K562 (cell line): Measurements from ENCODE around the gene NEUROG1. TPM values are rescaled to one million over a fixed set of nuclear protein-coding genes. Genes with fewer than 3 reads are reported as not detected.

Experiments used
- ATAC-seq: fragments of 200-7000 bp; cut with Tn5 transposase; 3 replicates; pipeline ENCODE4 v1.9.1; 2020; ENCODE audit warnings: moderate library complexity
- BruUV-seq: library from RNA; stranded (reverse); fragments of 400-500 nt; replicated peaks from 2 replicates; lab custom pipeline; 2021; lab: Mats Ljungman, UMichigan
- CTCF ChIA-PET: fragments of 300-600 bp; formaldehyde crosslinking; extraction: SDS; loops from one replicate; lab custom pipeline; 2021; ENCODE audit warnings: low intra/inter-chr PET ratio; lab: Yijun Ruan, JAX
- POLR2A ChIA-PET: fragments of 300-600, 350-650 bp; sonication (Branson Sonifier 250); formaldehyde crosslinking; extraction: SDS; loops from one replicate; lab custom pipeline; 2021; ENCODE audit warnings: antibody characterized with exemption, inconsistent platforms; lab: Yijun Ruan, JAX
- DNase-seq, 4 experiments: peaks; one replicate each; pipeline versions ENCODE4 v3.0.0 to v3.0.0-alpha.2; 2011 to 2018; ENCODE audit warnings: low spot score in 3 of 4, mixed read lengths in 3 of 4; ENCODE audit errors: extremely low read depth in 1 of 4
- FAIRE-seq: peaks from 2 replicates; lab custom pipeline; 2011; peaks lifted over from hg19 to GRCh38; lab: Jason Lieb, UNC
- H2AFZ ChIP-seq: 2 replicates; pipeline ENCODE4 v1.6.0; 2011; ENCODE audit warnings: low read depth, low read length, control low read depth, inconsistent platforms
- H3K27ac ChIP-seq: fragments of 200-600 bp; 3 replicates; pipeline ENCODE4 v1.8.0; 2011; ENCODE audit warnings: low read depth, mild to moderate bottlenecking, control low read depth, inconsistent platforms, low read length, moderate library complexity, mixed read lengths; ENCODE audit errors: extremely low read depth
- H3K27me3 ChIP-seq, 2 experiments: fragments of 300-600 bp in 1 of 2; 2 replicates in 1 of 2; 3 replicates in 1 of 2; pipeline versions ENCODE4 v1.6.0 to v1.8.0; 2011; ENCODE audit warnings: inconsistent platforms in 2 of 2, low read length in 2 of 2, mild to moderate bottlenecking in 1 of 2, mixed read lengths in 1 of 2, moderate library complexity in 1 of 2; ENCODE audit not compliant: control insufficient read depth in 2 of 2, insufficient read depth in 2 of 2
- H3K36me3 ChIP-seq: fragments of 300-600 bp; 3 replicates; pipeline ENCODE4 v1.8.0; 2011; ENCODE audit warnings: mild to moderate bottlenecking, low read length, inconsistent platforms; ENCODE audit not compliant: control insufficient read depth, insufficient read depth
- H3K4me1 ChIP-seq, 2 experiments: fragments of 200-600 bp in 1 of 2; replicated peaks in 1 of 2; 2 replicates in 1 of 2; 3 replicates in 1 of 2; pipeline versions ENCODE4 v1.5.1 to v1.8.0; 2011; ENCODE audit warnings: inconsistent platforms in 2 of 2, low read length in 2 of 2, mild to moderate bottlenecking in 1 of 2, mixed read lengths in 1 of 2, moderate library complexity in 1 of 2; ENCODE audit not compliant: control insufficient read depth in 2 of 2, insufficient read depth in 2 of 2
- H3K4me2 ChIP-seq: 2 replicates; pipeline ENCODE4 v1.6.1; 2011; ENCODE audit warnings: low read length, control low read depth, inconsistent platforms, mixed read lengths; ENCODE audit not compliant: insufficient read depth
- H3K4me3 ChIP-seq: fragments of 200-600 bp; sonication (generic), shearing (Covaris generic); 2 replicates; pipeline ENCODE4 v1.5.1; 2016; ENCODE audit warnings: control low read depth, inconsistent platforms
- H3K79me2 ChIP-seq: fragments of 200-600 bp; 3 replicates; pipeline ENCODE4 v1.8.0; 2011; ENCODE audit warnings: low read length, inconsistent platforms; ENCODE audit not compliant: control insufficient read depth, insufficient read depth
- H3K9ac ChIP-seq, 2 experiments: 2 replicates each; pipeline versions ENCODE4 v1.6.0 to v1.6.1; 2011; ENCODE audit warnings: low read depth in 2 of 2, low read length in 2 of 2, control low read depth in 1 of 2, inconsistent platforms in 1 of 2, mild to moderate bottlenecking in 1 of 2, mixed read lengths in 1 of 2; ENCODE audit not compliant: insufficient read depth in 1 of 2
- H3K9me1 ChIP-seq: one replicate; pipeline ENCODE4 v1.6.0; 2011; ENCODE audit warnings: inconsistent platforms, mild to moderate bottlenecking, low read length, moderate library complexity; ENCODE audit not compliant: control insufficient read depth, insufficient read depth
- H3K9me3 ChIP-seq: replicated peaks from 2 replicates; pipeline ENCODE4 v1.5.1; 2011; ENCODE audit warnings: low read depth, low read length, inconsistent platforms; ENCODE audit not compliant: control insufficient read depth, insufficient read depth
- H4K20me1 ChIP-seq: replicated peaks from 2 replicates; pipeline ENCODE4 v1.6.1; 2011; ENCODE audit warnings: low read length, inconsistent platforms, mixed read lengths; ENCODE audit not compliant: control insufficient read depth, insufficient read depth
- ARID1B ChIP-seq: fragments of 450-650 bp; IDR thresholded peaks from 2 replicates; pipeline ENCODE4 v1.6.1; 2016; ENCODE audit warnings: antibody characterized with exemption, mild to moderate bottlenecking, inconsistent platforms
- ARID2 ChIP-seq: fragments of 450-650 bp; IDR thresholded peaks from 2 replicates; pipeline ENCODE4 v1.6.1; 2017; ENCODE audit warnings: antibody characterized with exemption, mild to moderate bottlenecking
- BRCA1 ChIP-seq, 2 experiments: fragments of 450-650 bp in 1 of 2; sonication (generic) in 1 of 2; formaldehyde crosslinking in 1 of 2; IDR thresholded peaks; 2 replicates each; pipeline versions ENCODE4 v1.5.0 to v1.6.1; 2017 to 2020; ENCODE audit warnings: mild to moderate bottlenecking in 1 of 2, missing genetic modification reagents in 1 of 2
- HIVEP1 ChIP-seq: fragments of 250-450 bp; sonication (Bioruptor Pico); IDR thresholded peaks from 2 replicates; pipeline ENCODE4 v1.4.0; 2020; ENCODE audit warnings: mild to moderate bottlenecking
- ID3 ChIP-seq, 2 experiments: fragments of 250-450 bp in 1 of 2; fragments of 450-650 bp in 1 of 2; sonication (Bioruptor Pico) in 1 of 2; IDR thresholded peaks; 2 replicates each; pipeline versions ENCODE4 v1.6.1 to v1.8.0; 2016 to 2021; ENCODE audit warnings: mild to moderate bottlenecking in 2 of 2, moderate library complexity in 2 of 2, missing compliant biosample characterization in 1 of 2, missing genetic modification characterization in 1 of 2
- IRF2 ChIP-seq: sonication (generic); formaldehyde crosslinking; IDR thresholded peaks from 2 replicates; pipeline ENCODE4 v1.8.1; 2022; ENCODE audit warnings: mild to moderate bottlenecking, missing genetic modification reagents
- MBD2 ChIP-seq: sonication (generic); IDR thresholded peaks from 2 replicates; pipeline ENCODE4 v1.6.1; 2016; ENCODE audit warnings: low read depth, borderline replicate concordance
- MLLT1 ChIP-seq, 2 experiments: fragments of 450-650 bp; IDR thresholded peaks; 2 replicates each; pipeline ENCODE4 v1.6.1; 2016
- NCOA2 ChIP-seq, 2 experiments: fragments of 450-650 bp; IDR thresholded peaks; 2 replicates each; pipeline ENCODE4 v1.6.1; 2018; ENCODE audit warnings: mild to moderate bottlenecking in 2 of 2, moderate library complexity in 1 of 2; ENCODE audit not compliant: partially characterized antibody in 2 of 2
- POLR2AphosphoS5 ChIP-seq: IDR thresholded peaks from 2 replicates; pipeline ENCODE4 v1.6.1; 2011; ENCODE audit warnings: mild to moderate bottlenecking, low read depth, low read length, moderate library complexity; ENCODE audit not compliant: control insufficient read depth, insufficient read depth
- SMAD3 ChIP-seq: fragments of 450-650 bp; formaldehyde crosslinking; conservative IDR thresholded peaks from 2 replicates; pipeline ENCODE4 v1.4.0; 2020; ENCODE audit warnings: mild to moderate bottlenecking
- SRSF1 ChIP-seq: fragments of 200-400 bp; formaldehyde crosslinking; IDR thresholded peaks from 2 replicates; pipeline ENCODE4 v1.6.1; 2017; ENCODE audit warnings: mild to moderate bottlenecking, low read depth, low read length, moderate library complexity
- TFAM ChIP-seq: fragments of 250-450 bp; sonication (Bioruptor Pico); conservative IDR thresholded peaks from 2 replicates; pipeline ENCODE4 v1.5.0; 2021; ENCODE audit warnings: mild to moderate bottlenecking, moderate library complexity
- TFE3 ChIP-seq: fragments of 450-650 bp; formaldehyde crosslinking; IDR thresholded peaks from 2 replicates; pipeline ENCODE4 v1.4.0; 2020; ENCODE audit warnings: mild to moderate bottlenecking, mixed read lengths
- ZNF24 ChIP-seq: fragments of 450-650 bp; IDR thresholded peaks from 2 replicates; pipeline ENCODE4 v1.6.1; 2016
- ZNF584 ChIP-seq: fragments of 200-800 bp; sonication (Bioruptor generic); IDR thresholded peaks from 2 replicates; pipeline ENCODE4 v1.6.1; 2016; ENCODE audit warnings: low read depth, mild to moderate bottlenecking, missing genetic modification characterization, missing compliant biosample characterization
- WGBS: fragments of 100-300 bp; shearing (Covaris generic); methylation state at CpG from one replicate; pipeline ENCODE4 v1.1.6; 2016; ENCODE audit warnings: low coverage, mixed read lengths; ENCODE audit not compliant: insufficient coverage; ENCODE audit errors: missing lambda C conversion rate; 5-methylcytosine and 5-hydroxymethylcytosine counted together
- in situ Hi-C: fragments of 300-500 bp; cut with MboI; formaldehyde crosslinking; loops from 4 replicates; pipeline ENCODE4 v1.15.0; 2018; ENCODE audit warnings: inconsistent platforms, mixed read lengths
- intact Hi-C: fragments of 100-400 bp; cut with micrococcal nuclease; formaldehyde crosslinking; loops from 2 replicates; pipeline ENCODE4 v1.14.2; 2022
- polyA plus RNA-seq, 8 experiments: library from polyadenylated mRNA; depleted of rRNA in 4 of 8; stranded (reverse) in 5 of 8; unstranded in 3 of 8; fragments of >200 nt; fragmentation: Nextera tagmentation in 2 of 8; fragmentation: Illumina TruSeq in 1 of 8; extraction: Ambion mirVana in 2 of 8; extraction: Trizol in 1 of 8; gene quantifications; 2 replicates each; pipeline versions ENCODE4 v1.2.1 to v1.2.3, GENCODE V29; 2011 to 2014; ENCODE audit warnings: inconsistent platforms in 1 of 8, missing spikeins in 1 of 8
- total RNA-seq, 7 experiments: library from RNA; depleted of rRNA in 6 of 7; stranded (reverse); fragments of >200 nt in 6 of 7; fragmentation: Illumina TruSeq in 2 of 7; extraction: Trizol in 2 of 7; gene quantifications; 2 replicates each; pipeline versions ENCODE4 v1.2.1 to v1.2.3, GENCODE V29; 2011 to 2021; ENCODE audit warnings: low replicate concordance in 1 of 7

The NEUROG1 gene
- total and polyA plus RNA-seq, 9 of the 15 experiments (the other 6 are each of a cell fraction or from before 2014, with no cell fraction given) = not detected

- TF ChIP-seq ARID2 (no peak), ARID1B (peak; percentile 85)
Measured at GRCh38 chr5:135526924-135527323, 8.8 kb downstream of the NEUROG1 start (continued).

- ChIA-PET CTCF (no interaction called here), POLR2A (no interaction called here)
- Histone ChIP-seq H2AFZ (no peak overlapping the region), H3K9me1 (no peaks in the 10 kb centered on the region), H3K9me3 (peaks cover 2% of the 10 kb centered on the region), H3K4me1 (peaks cover under 1 to 9% of the 10 kb centered on the region in 2 experiments; a peak in 4 of 5 replicates), H3K27me3 (no peaks in the 10 kb centered on the region), H3K36me3 (no peaks in the 10 kb centered on the region), H3K79me2 (no peaks in the 10 kb centered on the region), H4K20me1 (no peaks in the 10 kb centered on the region), H3K9ac (no peak overlapping the region), H3K4me2 (no peak overlapping the region), H3K27ac (no peak overlapping the region), H3K4me3 (no peak overlapping the region)
- DNase-seq (no peak), FAIRE-seq (no peak), ATAC-seq (no peak)
- intact Hi-C loops (no loop called here), in situ Hi-C loops (no loop called here)
- 3% methylated on average over 2 of the region's 2 CpGs for WGBS
- no TSS peak for BruUV-seq
- no peak for TF ChIP-seq ZNF24
- no peak for TF ChIP-seq ID3 (CRISPR knock-in tag; IDR thresholded peaks at IDR 0.05)
- TF ChIP-seq ID3 (tag; IDR thresholded peaks at IDR 0.05) = no peak
- TF ChIP-seq SRSF1 = no peak
- TF ChIP-seq SMAD3 (CRISPR knock-in tag) = no peak
- no peak for TF ChIP-seq MLLT1 (IDR thresholded peaks at IDR 0.05)
- no peak for TF ChIP-seq ZNF584 (CRISPR knock-in tag)
- TF ChIP-seq NCOA2 (IDR thresholded peaks at IDR 0.05; ENCODE audit: partially characterized antibody in 2 of 2) = no peak
- no peak for TF ChIP-seq BRCA1 (IDR thresholded peaks at IDR 0.05)
- TF ChIP-seq BRCA1 (CRISPR knock-in tag; IDR thresholded peaks at IDR 0.05) = no peak
- no peak for TF ChIP-seq MBD2
- TF ChIP-seq IRF2 = no peak
- TF ChIP-seq ARID1B = no peak
- TF ChIP-seq TFAM = no peak
- TF ChIP-seq TFE3 (CRISPR knock-in tag) = no peak
- no peak for TF ChIP-seq POLR2AphosphoS5
- TF ChIP-seq HIVEP1 (CRISPR knock-in tag) = no peak
Measured at GRCh38 chr5:135521964-135522363, 13.8 kb downstream of the NEUROG1 start.
